Measurements from ENCODE around the gene CHST12. TPM values are rescaled to one million over a fixed set of nuclear protein-coding genes. Genes with fewer than 3 reads are reported as not detected.

Gene CHST12
- polyA plus RNA-seq, 1 donor from 2014 or later = 6.4 TPM

DNA sequence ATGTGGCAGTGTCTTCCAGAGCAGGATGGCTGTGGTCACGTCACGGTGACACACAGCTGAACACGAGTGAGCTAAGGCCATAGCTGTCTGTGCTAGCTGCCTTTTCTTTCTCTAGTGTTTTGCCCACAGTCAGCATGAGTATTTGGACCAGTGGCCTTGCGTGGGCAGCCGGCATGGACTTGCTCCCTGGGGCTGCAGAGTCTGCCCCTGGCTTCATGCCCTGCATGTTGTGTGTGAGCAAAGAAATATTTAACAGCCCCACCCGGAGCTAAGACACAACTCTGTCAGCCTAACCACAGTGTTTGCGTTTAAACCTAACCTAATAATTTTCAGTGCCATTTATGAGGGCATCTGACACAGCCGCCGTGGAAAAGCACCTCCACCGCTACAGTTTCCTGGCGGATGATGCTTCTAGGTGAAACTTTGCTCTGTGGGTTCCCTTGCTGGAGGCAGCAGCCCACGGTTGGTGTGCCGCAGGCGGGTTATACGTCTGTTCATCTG, 14.6 kb downstream of the CHST12 start:
- no peaks in the 10 kb centered on the region for H3K9me2 ChIP-seq (ENCODE audit: insufficient read depth, low read length)
- H4K20me1 ChIP-seq (ENCODE audit: insufficient read depth) = no peaks in the 10 kb centered on the region
- H3K27me3 ChIP-seq (ENCODE audit: insufficient read depth, low read depth, low read length) = no peaks in the 10 kb centered on the region
- no peak for TF ChIP-seq RAD21 (conservative IDR thresholded peaks at IDR 0.05)
- no peak for TF ChIP-seq POLR2AphosphoS5 (IDR thresholded peaks at IDR 0.05)
- TF ChIP-seq REST (IDR thresholded peaks at IDR 0.05; ENCODE audit: borderline replicate concordance) = no peak
- TF ChIP-seq, protein P1, sequence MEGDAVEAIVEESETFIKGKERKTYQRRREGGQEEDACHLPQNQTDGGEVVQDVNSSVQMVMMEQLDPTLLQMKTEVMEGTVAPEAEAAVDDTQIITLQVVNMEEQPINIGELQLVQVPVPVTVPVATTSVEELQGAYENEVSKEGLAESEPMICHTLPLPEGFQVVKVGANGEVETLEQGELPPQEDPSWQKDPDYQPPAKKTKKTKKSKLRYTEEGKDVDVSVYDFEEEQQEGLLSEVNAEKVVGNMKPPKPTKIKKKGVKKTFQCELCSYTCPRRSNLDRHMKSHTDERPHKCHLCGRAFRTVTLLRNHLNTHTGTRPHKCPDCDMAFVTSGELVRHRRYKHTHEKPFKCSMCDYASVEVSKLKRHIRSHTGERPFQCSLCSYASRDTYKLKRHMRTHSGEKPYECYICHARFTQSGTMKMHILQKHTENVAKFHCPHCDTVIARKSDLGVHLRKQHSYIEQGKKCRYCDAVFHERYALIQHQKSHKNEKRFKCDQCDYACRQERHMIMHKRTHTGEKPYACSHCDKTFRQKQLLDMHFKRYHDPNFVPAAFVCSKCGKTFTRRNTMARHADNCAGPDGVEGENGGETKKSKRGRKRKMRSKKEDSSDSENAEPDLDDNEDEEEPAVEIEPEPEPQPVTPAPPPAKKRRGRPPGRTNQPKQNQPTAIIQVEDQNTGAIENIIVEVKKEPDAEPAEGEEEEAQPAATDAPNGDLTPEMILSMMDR (IDR thresholded peaks at IDR 0.05; ENCODE audit: poor library complexity, severe bottlenecking) = no peak
- TF ChIP-seq TAF1 (IDR thresholded peaks at IDR 0.05; ENCODE audit: low read depth) = no peak
- no peak for TF ChIP-seq MXI1 (conservative IDR thresholded peaks at IDR 0.05; ENCODE audit: poor library complexity, severe bottlenecking)
- no peak for TF ChIP-seq SMC3 (conservative IDR thresholded peaks at IDR 0.05; ENCODE audit: poor library complexity)
- TF ChIP-seq EZH2 (IDR thresholded peaks at IDR 0.05; ENCODE audit: borderline replicate concordance, insufficient read depth, low read length, poor library complexity, severe bottlenecking) = no peak
- no peak for TF ChIP-seq EP300 (conservative IDR thresholded peaks at IDR 0.05; ENCODE audit: poor library complexity, severe bottlenecking)
- H3K9ac ChIP-seq (ENCODE audit: low read length) = no peak overlapping the region
- no peak overlapping the region for H3K27ac ChIP-seq (ENCODE audit: low read length)
- no peaks in the 10 kb centered on the region for H3K36me3 ChIP-seq (ENCODE audit: insufficient read depth, low read length)
- H3F3A ChIP-seq (ENCODE audit: insufficient read depth, low read length, poor library complexity, severe bottlenecking) = no peaks in the 10 kb centered on the region
- peaks cover 3% of the 10 kb centered on the region for H3K79me2 ChIP-seq (replicated peaks; ENCODE audit: insufficient read depth, low read length)
- no peaks in the 10 kb centered on the region for H3K9me3 ChIP-seq (ENCODE audit: low read length)
- H3K4me3 ChIP-seq (ENCODE audit: low read length) = no peak overlapping the region
- no peak overlapping the region for H3K4me2 ChIP-seq (ENCODE audit: low read length)
- no peak overlapping the region for H2AFZ ChIP-seq (ENCODE audit: low read depth, low read length)

GRCh38 chr7:2420216-2420933, 17.0 kb downstream of the CHST12 start:
- Histone ChIP-seq H4K20me1 (ENCODE audit: insufficient read depth) (no peaks in the 10 kb centered on the region), H3K9me3 (ENCODE audit: low read length) (no peaks in the 10 kb centered on the region), H3K27ac (ENCODE audit: low read length) (no peak overlapping the region), H3K9me2 (ENCODE audit: insufficient read depth, low read length) (no peaks in the 10 kb centered on the region), H3K4me3 (ENCODE audit: low read length) (no peak overlapping the region), H3F3A (ENCODE audit: insufficient read depth, low read length, poor library complexity, severe bottlenecking) (no peaks in the 10 kb centered on the region), H3K27me3 (ENCODE audit: insufficient read depth, low read depth, low read length) (no peaks in the 10 kb centered on the region), H2AFZ (ENCODE audit: low read depth, low read length) (no peak overlapping the region), H3K4me2 (ENCODE audit: low read length) (no peak overlapping the region), H3K9ac (ENCODE audit: low read length) (no peak overlapping the region), H3K79me2 (replicated peaks; ENCODE audit: insufficient read depth, low read length) (peaks cover 3% of the 10 kb centered on the region), H3K36me3 (ENCODE audit: insufficient read depth, low read length) (no peaks in the 10 kb centered on the region)
- TF ChIP-seq EP300 (conservative IDR thresholded peaks at IDR 0.05; ENCODE audit: poor library complexity, severe bottlenecking) = no peak
- TF ChIP-seq, protein P1 (IDR thresholded peaks at IDR 0.05; ENCODE audit: poor library complexity, severe bottlenecking) = no peak
- no peak for TF ChIP-seq POLR2AphosphoS5 (IDR thresholded peaks at IDR 0.05)
- no peak for TF ChIP-seq MXI1 (conservative IDR thresholded peaks at IDR 0.05; ENCODE audit: poor library complexity, severe bottlenecking)
- no peak for TF ChIP-seq SMC3 (conservative IDR thresholded peaks at IDR 0.05; ENCODE audit: poor library complexity)
- TF ChIP-seq REST (IDR thresholded peaks at IDR 0.05; ENCODE audit: borderline replicate concordance) = no peak
- TF ChIP-seq TAF1 (IDR thresholded peaks at IDR 0.05; ENCODE audit: low read depth) = no peak
- TF ChIP-seq EZH2 (IDR thresholded peaks at IDR 0.05; ENCODE audit: borderline replicate concordance, insufficient read depth, low read length, poor library complexity, severe bottlenecking) = no peak
- no peak for TF ChIP-seq RAD21 (conservative IDR thresholded peaks at IDR 0.05)

Measured in neural cell (in vitro differentiated cells).